Loucy (cell line): Measurements from ENCODE around the gene SMARCB1.

Experiments
- H2AFZ ChIP-seq: fragments of 200-600 bp; sonication (generic); 2 replicates; pipeline ENCODE4 v1.6.0; 2016; ENCODE audit warnings: antibody characterized with exemption, mild to moderate bottlenecking, low read length, moderate library complexity
- H3F3A ChIP-seq: fragments of 200-600 bp; 2 replicates; pipeline ENCODE4 v1.6.0; 2016; ENCODE audit warnings: antibody characterized with exemption, low read depth, mild to moderate bottlenecking
- H3K27me3 ChIP-seq: fragments of 200-600 bp; sonication (generic); 2 replicates; pipeline ENCODE4 v1.6.1; 2014; ENCODE audit warnings: low read length, mild to moderate bottlenecking; ENCODE audit not compliant: insufficient read depth, poor library complexity, severe bottlenecking
- H3K36me3 ChIP-seq: fragments of 200-600 bp; sonication (generic); 2 replicates; pipeline ENCODE4 v1.6.1; 2016; ENCODE audit warnings: low read length; ENCODE audit not compliant: insufficient read depth
- H3K4me1 ChIP-seq: fragments of 200-600 bp; sonication (generic); 2 replicates; pipeline ENCODE4 v1.5.1; 2014; ENCODE audit warnings: low read length, mild to moderate bottlenecking; ENCODE audit not compliant: insufficient read depth, poor library complexity, severe bottlenecking
- H3K4me2 ChIP-seq: fragments of 200-600 bp; sonication (generic); 2 replicates; pipeline ENCODE4 v1.6.0; 2014; ENCODE audit warnings: antibody characterized with exemption, low read length, low read depth, mild to moderate bottlenecking; ENCODE audit not compliant: poor library complexity, severe bottlenecking
- H3K4me3 ChIP-seq: fragments of 200-600 bp; sonication (generic); 2 replicates; pipeline ENCODE4 v1.5.1; 2014; ENCODE audit warnings: low read length, mild to moderate bottlenecking, mixed read lengths; ENCODE audit not compliant: poor library complexity, severe bottlenecking
- H3K79me2 ChIP-seq: fragments of 200-600 bp; sonication (generic); 2 replicates; pipeline ENCODE4 v1.6.1; 2014; ENCODE audit warnings: low read length; ENCODE audit not compliant: insufficient read depth
- H3K9ac ChIP-seq: fragments of 200-600 bp; sonication (generic); 2 replicates; pipeline ENCODE4 v1.6.0; 2014; ENCODE audit warnings: mild to moderate bottlenecking, low read depth, low read length, moderate library complexity; ENCODE audit not compliant: poor library complexity, severe bottlenecking
- H3K9me2 ChIP-seq: fragments of 200-600 bp; sonication (generic); replicated peaks from 2 replicates; pipeline ENCODE4 v1.6.1; 2016; ENCODE audit warnings: low read depth, low read length, mixed read lengths
- H3K9me3 ChIP-seq: fragments of 200-600 bp; sonication (generic); 2 replicates; pipeline ENCODE4 v1.6.1; 2014; ENCODE audit warnings: mild to moderate bottlenecking, antibody characterized with exemption, low read length, low read depth; ENCODE audit not compliant: insufficient read depth
- H4K20me1 ChIP-seq: fragments of 200-600 bp; sonication (generic); 2 replicates; pipeline ENCODE4 v1.6.0; 2014; ENCODE audit warnings: antibody characterized with exemption, low read length, mild to moderate bottlenecking; ENCODE audit not compliant: insufficient read depth, poor library complexity, severe bottlenecking
- CTCF ChIP-seq: fragments of 200-600 bp; sonication (generic); conservative IDR thresholded peaks from 2 replicates; pipeline ENCODE4 v1.5.1; 2014; ENCODE audit warnings: mild to moderate bottlenecking, antibody characterized with exemption, low read length
- EZH2phosphoT487 ChIP-seq: fragments of 200-600 bp; IDR thresholded peaks from 2 replicates; pipeline ENCODE4 v1.6.1; 2018; ENCODE audit warnings: antibody characterized with exemption, mild to moderate bottlenecking, moderate library complexity, borderline replicate concordance

SMARCB1 gene

DNA sequence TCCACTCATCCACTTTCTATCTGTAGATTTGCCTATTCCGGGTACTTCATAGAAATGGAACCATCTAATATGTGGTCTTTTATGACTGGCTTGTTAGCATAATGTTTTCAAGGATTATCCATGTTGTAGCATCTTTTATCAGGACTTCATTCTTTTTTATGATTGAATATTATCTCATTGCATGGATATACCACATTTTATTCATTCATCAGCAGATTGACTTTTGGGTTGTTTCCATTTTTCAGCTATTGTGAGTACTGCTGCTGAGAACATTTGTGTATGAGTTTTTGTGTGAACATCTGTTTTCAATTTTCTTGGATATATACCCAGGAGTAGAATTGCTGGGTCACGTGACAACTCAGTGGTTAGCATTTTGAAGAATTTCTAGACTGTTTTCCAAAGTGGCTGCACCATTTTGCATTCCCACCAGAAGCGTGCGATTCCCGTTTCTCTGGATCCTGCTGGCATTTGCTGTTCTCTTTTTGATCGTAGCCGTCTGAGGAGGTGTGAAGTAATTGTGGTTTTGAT is 43.1 kb downstream of the SMARCB1 start:
- no peak overlapping the region for H3K9ac ChIP-seq
- no peak overlapping the region for H2AFZ ChIP-seq
- peaks cover 6% of the 10 kb centered on the region for H4K20me1 ChIP-seq
- peaks cover 10% of the 10 kb centered on the region; the same call in 1 of the 2 replicates for H3K79me2 ChIP-seq
- H3K4me1 ChIP-seq = no peaks in the 10 kb centered on the region
- no peak overlapping the region for H3K4me2 ChIP-seq
- H3K4me3 ChIP-seq = no peak overlapping the region
- no peaks in the 10 kb centered on the region for H3K9me2 ChIP-seq
- TF ChIP-seq EZH2phosphoT487 (no peak), CTCF (no peak)
- H3K36me3 ChIP-seq = peaks cover 83% of the 10 kb centered on the region; the same call in 1 of the 2 replicates
- H3K27me3 ChIP-seq = no peaks in the 10 kb centered on the region
- H3K9me3 ChIP-seq = no peaks in the 10 kb centered on the region
- H3F3A ChIP-seq = no peaks in the 10 kb centered on the region

GRCh38 chr22:23831261-23831660 is 44.5 kb downstream of the SMARCB1 start:
- H3K4me3 ChIP-seq = no peak overlapping the region
- H3K4me1 ChIP-seq = no peaks in the 10 kb centered on the region
- peaks cover 10% of the 10 kb centered on the region; the same call in 1 of the 2 replicates for H3K79me2 ChIP-seq
- no peaks in the 10 kb centered on the region for H3K9me2 ChIP-seq
- peaks cover 6% of the 10 kb centered on the region for H4K20me1 ChIP-seq
- peaks cover 85% of the 10 kb centered on the region; the same call in 1 of the 2 replicates for H3K36me3 ChIP-seq
- H3K9ac ChIP-seq = no peak overlapping the region
- no peaks in the 10 kb centered on the region for H3F3A ChIP-seq
- no peaks in the 10 kb centered on the region for H3K9me3 ChIP-seq
- no peak overlapping the region for H2AFZ ChIP-seq
- no peaks in the 10 kb centered on the region for H3K27me3 ChIP-seq
- no peak for TF ChIP-seq CTCF
- no peak for TF ChIP-seq EZH2phosphoT487
- H3K4me2 ChIP-seq = no peak overlapping the region

- Histone ChIP-seq H3F3A (no peaks in the 10 kb centered on the region), H3K27me3 (no peaks in the 10 kb centered on the region), H3K4me1 (no peaks in the 10 kb centered on the region), H3K36me3 (peaks cover 85% of the 10 kb centered on the region; the same call in 1 of the 2 replicates), H4K20me1 (peaks cover 6% of the 10 kb centered on the region), H3K79me2 (peaks cover 13% of the 10 kb centered on the region; the same call in 1 of the 2 replicates), H3K9ac (no peak overlapping the region), H3K9me2 (no peaks in the 10 kb centered on the region), H3K4me3 (no peak overlapping the region), H3K9me3 (no peaks in the 10 kb centered on the region), H3K4me2 (no peak overlapping the region), H2AFZ (no peak overlapping the region)
- TF ChIP-seq CTCF = no peak
- TF ChIP-seq EZH2phosphoT487 = no peak
Observed at GRCh38 chr22:23831781-23832180, 45.0 kb downstream of the SMARCB1 start.
